K562 (cell line): ENCODE measurements around the gene PPP4C. TPM values are rescaled to one million over a fixed set of nuclear protein-coding genes. Genes with fewer than 3 reads are reported as not detected.

Source experiments
- BACH1 ChIP-seq: fragments of 200-800 bp; sonication (Bioruptor generic); IDR thresholded peaks from 2 replicates; pipeline ENCODE4 v1.6.1; 2016; ENCODE audit warnings: missing genetic modification characterization, missing compliant biosample characterization
- BRD9 ChIP-seq: fragments of 450-650 bp; IDR thresholded peaks from 2 replicates; pipeline ENCODE4 v1.6.1; 2018; ENCODE audit warnings: low read depth; ENCODE audit not compliant: partially characterized antibody
- CCAR2 ChIP-seq: fragments of 200-400 bp; formaldehyde crosslinking; IDR thresholded peaks from 2 replicates; pipeline ENCODE4 v1.6.1; 2017; ENCODE audit warnings: mild to moderate bottlenecking, low read depth, low read length
- CTBP1 ChIP-seq: fragments of 450-650 bp; IDR thresholded peaks from 2 replicates; pipeline ENCODE4 v1.6.1; 2016; ENCODE audit warnings: borderline replicate concordance
- ELF2 ChIP-seq: fragments of 250-450 bp; sonication (Bioruptor Pico); IDR thresholded peaks from 2 replicates; pipeline ENCODE4 v1.5.0; 2021; ENCODE audit warnings: mild to moderate bottlenecking
- FOXP4 ChIP-seq: sonication (generic); formaldehyde crosslinking; IDR thresholded peaks from 2 replicates; pipeline ENCODE4 v1.8.0; 2022; ENCODE audit warnings: mild to moderate bottlenecking, missing genetic modification reagents, borderline replicate concordance
- HEY1 ChIP-seq: fragments of 250-450 bp; sonication (Bioruptor Pico); IDR thresholded peaks from 2 replicates; pipeline ENCODE4 v1.5.0; 2020; ENCODE audit warnings: mild to moderate bottlenecking, moderate library complexity, borderline replicate concordance
- MXI1 ChIP-seq: IDR thresholded peaks from 2 replicates; pipeline ENCODE4 v1.6.1; 2011; ENCODE audit warnings: low read depth, mild to moderate bottlenecking, improper control_type of control experiment, low read length
- NCOR1 ChIP-seq: fragments of 450-650 bp; IDR thresholded peaks from 2 replicates; pipeline ENCODE4 v1.6.1; 2016; ENCODE audit warnings: mild to moderate bottlenecking, moderate library complexity
- NEUROD1 ChIP-seq: fragments of 150-350 bp; IDR thresholded peaks from 2 replicates; pipeline ENCODE4 v1.6.1; 2014; ENCODE audit warnings: borderline replicate concordance, low read length, low read depth; ENCODE audit not compliant: partially characterized antibody
- NFE2 ChIP-seq: IDR thresholded peaks from 2 replicates; pipeline ENCODE4 v1.6.1; 2014; ENCODE audit warnings: antibody characterized with exemption, low read depth
- NR1H2 ChIP-seq: sonication (generic); formaldehyde crosslinking; IDR thresholded peaks from 2 replicates; pipeline ENCODE4 v1.4.0; 2020; ENCODE audit warnings: mild to moderate bottlenecking, missing genetic modification reagents
- PHF8 ChIP-seq: fragments of 200-600 bp; sonication (generic); IDR thresholded peaks from 2 replicates; pipeline ENCODE4 v1.6.1; 2012; ENCODE audit warnings: mixed run types, mild to moderate bottlenecking, inconsistent platforms, low read length, moderate library complexity, borderline replicate concordance
- POLR2A ChIP-seq: fragments of 450-650 bp; conservative IDR thresholded peaks from 2 replicates; pipeline ENCODE4 v1.6.1; 2016
- PRDM10 ChIP-seq: fragments of 450-650 bp; IDR thresholded peaks from 2 replicates; pipeline ENCODE4 v1.6.1; 2018; ENCODE audit not compliant: partially characterized antibody
- PRPF4 ChIP-seq: fragments of 200-400 bp; formaldehyde crosslinking; IDR thresholded peaks from one replicate; pipeline ENCODE4 v1.6.1; 2017; ENCODE audit warnings: low read length, low read depth, mild to moderate bottlenecking; ENCODE audit not compliant: insufficient read depth, poor library complexity, severe bottlenecking
- USF2 ChIP-seq: sonication (generic); formaldehyde crosslinking; IDR thresholded peaks from 2 replicates; pipeline ENCODE4 v1.5.0; 2020; ENCODE audit warnings: missing genetic modification reagents
- XRCC5 ChIP-seq: fragments of 200-400 bp; formaldehyde crosslinking; IDR thresholded peaks from 2 replicates; pipeline ENCODE4 v1.6.1; 2017; ENCODE audit warnings: low read depth, mild to moderate bottlenecking, low read length
- ZNF280B ChIP-seq: fragments of 250-450 bp; sonication (Bioruptor Pico); IDR thresholded peaks from 2 replicates; pipeline ENCODE4 v1.5.1; 2021; ENCODE audit warnings: mild to moderate bottlenecking
- ZNF79 ChIP-seq: fragments of 250-450 bp; sonication (Bioruptor Pico); IDR thresholded peaks from 2 replicates; pipeline ENCODE4 v1.4.0; 2020; ENCODE audit warnings: low read depth, mild to moderate bottlenecking, moderate library complexity
- polyA plus RNA-seq, 8 experiments: library from polyadenylated mRNA; depleted of rRNA in 4 of 8; stranded (reverse) in 5 of 8; unstranded in 3 of 8; fragments of >200 nt; fragmentation: Nextera tagmentation in 2 of 8; fragmentation: Illumina TruSeq in 1 of 8; extraction: Ambion mirVana in 2 of 8; extraction: Trizol in 1 of 8; gene quantifications; 2 replicates each; pipeline versions ENCODE4 v1.2.1 to v1.2.3, GENCODE V29; 2011 to 2014; ENCODE audit warnings: inconsistent platforms in 1 of 8, missing spikeins in 1 of 8
- total RNA-seq, 7 experiments: library from RNA; depleted of rRNA in 6 of 7; stranded (reverse); fragments of >200 nt in 6 of 7; fragmentation: Illumina TruSeq in 2 of 7; extraction: Trizol in 2 of 7; gene quantifications; 2 replicates each; pipeline versions ENCODE4 v1.2.1 to v1.2.3, GENCODE V29; 2011 to 2021; ENCODE audit warnings: low replicate concordance in 1 of 7

PPP4C gene
- total and polyA plus RNA-seq, 9 of the 15 experiments (the other 6 are each of a cell fraction or from before 2014, with no cell fraction given): 3.5 to 183 (median 131) TPM

GRCh38 chr16:30092373-30093010, 16.7 kb downstream of the PPP4C start (continued):
- peak; percentile 62 for TF ChIP-seq USF2
- TF ChIP-seq PHF8: peak; percentile 32; the same call in 1 of the 2 replicates
- TF ChIP-seq ZNF79 (CRISPR knock-in tag): peak; percentile 90
- no peak for TF ChIP-seq PRPF4
- no peak for TF ChIP-seq MXI1
- 0 out of 2 replicates have a peak, but pooled peaks have one; percentile 15 for TF ChIP-seq NFE2
- peak; percentile 58 for TF ChIP-seq POLR2A
- no peak for TF ChIP-seq ZNF280B (CRISPR knock-in tag)
- peak; percentile 89 for TF ChIP-seq HEY1 (CRISPR knock-in tag)
- peak; percentile 88; the same call in 1 of the 2 replicates for TF ChIP-seq XRCC5
- TF ChIP-seq PRDM10: peak; percentile 57
- no peak for TF ChIP-seq CCAR2
- TF ChIP-seq NR1H2 (CRISPR knock-in tag): peak; percentile 23; the same call in 1 of the 2 replicates
- TF ChIP-seq FOXP4: no peak
- peak; percentile 82; the same call in 1 of the 2 replicates for TF ChIP-seq CTBP1
- TF ChIP-seq BRD9: peak; percentile 96
- TF ChIP-seq NCOR1: 0 out of 2 replicates have a peak, but pooled peaks have one; percentile 25
- no peak for TF ChIP-seq NEUROD1
- peak; percentile 60; the same call in 1 of the 2 replicates for TF ChIP-seq ELF2 (CRISPR knock-in tag)
- peak; percentile 88 for TF ChIP-seq BACH1 (tag)
